ENCODE results near the gene IL1RAP.
A peak's percentile ranks its signal among the peaks of the same experiment; 100 is the strongest.

The IL1RAP gene

GRCh38 chr3:190695225-190695624 is 181.3 kb downstream of the IL1RAP start:
- H3K9me3 ChIP-seq (ENCODE audit: control insufficient read depth, low read length), result no peaks in the 10 kb centered on the region
- H2AFZ ChIP-seq, result no peak overlapping the region
- H3K36me3 ChIP-seq (ENCODE audit: control insufficient read depth, insufficient read depth, low read length), result no peaks in the 10 kb centered on the region
- H3K79me2 ChIP-seq, result no peaks in the 10 kb centered on the region
- H3K9ac ChIP-seq, result no peak overlapping the region
- H3K4me3 ChIP-seq (ENCODE audit: low read depth, low read length), result no peak overlapping the region
- no peak overlapping the region for H3K4me2 ChIP-seq (ENCODE audit: low read length)
- H3K27ac ChIP-seq, result no peak overlapping the region
- no peaks in the 10 kb centered on the region for H3K27me3 ChIP-seq (ENCODE audit: control insufficient read depth, insufficient read depth, low read length)
- H3K4me1 ChIP-seq, result no peaks in the 10 kb centered on the region
- TF ChIP-seq CTCF (IDR thresholded peaks at IDR 0.05), result no peak

- H3K27me3 ChIP-seq (ENCODE audit: control insufficient read depth, insufficient read depth, low read length), result no peaks in the 10 kb centered on the region
- no peak for TF ChIP-seq CTCF (IDR thresholded peaks at IDR 0.05)
- H2AFZ ChIP-seq, result no peak overlapping the region
- H3K4me2 ChIP-seq (ENCODE audit: low read length), result no peak overlapping the region
- no peak overlapping the region for H3K4me3 ChIP-seq (ENCODE audit: low read depth, low read length)
- no peaks in the 10 kb centered on the region for H3K36me3 ChIP-seq (ENCODE audit: control insufficient read depth, insufficient read depth, low read length)
- H3K4me1 ChIP-seq, result no peaks in the 10 kb centered on the region
- H3K27ac ChIP-seq, result no peak overlapping the region
- H3K9ac ChIP-seq, result no peak overlapping the region
- H3K9me3 ChIP-seq (ENCODE audit: control insufficient read depth, low read length), result no peaks in the 10 kb centered on the region
- H3K79me2 ChIP-seq, result no peaks in the 10 kb centered on the region
Measured at GRCh38 chr3:190695994-190696393, 182.1 kb downstream of the IL1RAP start.

- no peaks in the 10 kb centered on the region for H3K79me2 ChIP-seq
- no peak overlapping the region for H2AFZ ChIP-seq
- no peak overlapping the region for H3K27ac ChIP-seq
- no peak overlapping the region for H3K4me3 ChIP-seq (ENCODE audit: low read depth, low read length)
- H3K9me3 ChIP-seq (ENCODE audit: control insufficient read depth, low read length), result no peaks in the 10 kb centered on the region
- H3K36me3 ChIP-seq (ENCODE audit: control insufficient read depth, insufficient read depth, low read length), result no peaks in the 10 kb centered on the region
- peak; percentile 29 for TF ChIP-seq CTCF (IDR thresholded peaks at IDR 0.05)
- no peaks in the 10 kb centered on the region for H3K27me3 ChIP-seq (ENCODE audit: control insufficient read depth, insufficient read depth, low read length)
- H3K9ac ChIP-seq, result no peak overlapping the region
- H3K4me1 ChIP-seq, result no peaks in the 10 kb centered on the region
- no peak overlapping the region for H3K4me2 ChIP-seq (ENCODE audit: low read length)
Measured at GRCh38 chr3:190696777-190697501, 183.1 kb downstream of the IL1RAP start.

- H3K27ac ChIP-seq, result no peak overlapping the region
- no peaks in the 10 kb centered on the region for H3K9me3 ChIP-seq (ENCODE audit: control insufficient read depth, low read length)
- no peaks in the 10 kb centered on the region for H3K4me1 ChIP-seq
- no peak overlapping the region for H3K4me3 ChIP-seq (ENCODE audit: low read depth, low read length)
- no peak overlapping the region for H2AFZ ChIP-seq
- no peaks in the 10 kb centered on the region for H3K36me3 ChIP-seq (ENCODE audit: control insufficient read depth, insufficient read depth, low read length)
- no peak overlapping the region for H3K4me2 ChIP-seq (ENCODE audit: low read length)
- no peak overlapping the region for H3K9ac ChIP-seq
- H3K27me3 ChIP-seq (ENCODE audit: control insufficient read depth, insufficient read depth, low read length), result no peaks in the 10 kb centered on the region
- TF ChIP-seq CTCF (IDR thresholded peaks at IDR 0.05), result no peak
- H3K79me2 ChIP-seq, result no peaks in the 10 kb centered on the region
Measured at GRCh38 chr3:190697502-190697830, 183.6 kb downstream of the IL1RAP start.

- Histone ChIP-seq H3K27me3 (ENCODE audit: control insufficient read depth, insufficient read depth, low read length) (no peaks in the 10 kb centered on the region), H3K9ac (no peak overlapping the region), H3K79me2 (no peaks in the 10 kb centered on the region), H3K27ac (no peak overlapping the region), H2AFZ (peak overlapping the region; percentile 9), H3K36me3 (ENCODE audit: control insufficient read depth, insufficient read depth, low read length) (no peaks in the 10 kb centered on the region), H3K4me1 (no peaks in the 10 kb centered on the region), H3K4me3 (ENCODE audit: low read depth, low read length) (no peak overlapping the region), H3K4me2 (ENCODE audit: low read length) (no peak overlapping the region), H3K9me3 (ENCODE audit: control insufficient read depth, low read length) (no peaks in the 10 kb centered on the region)
- no peak for TF ChIP-seq CTCF (IDR thresholded peaks at IDR 0.05)
Measured at GRCh38 chr3:190697901-190698300, 184.0 kb downstream of the IL1RAP start.

All from parathyroid adenoma (tissue), 2 donors.